Occipital lobe (tissue), 2 donors: ENCODE results near the gene RASA4B. TPM values are rescaled to one million over a fixed set of nuclear protein-coding genes. Genes with fewer than 3 reads are reported as not detected.
"Not testable (repeated sequence)": the region's sequence is repeated elsewhere in the genome, so short reads cannot be mapped to it uniquely, and the experiment has no call there.

Experiments
- DNase-seq: peaks from one replicate; lab custom pipeline; 2025; lab: John Stamatoyannopoulos, UW
- total RNA-seq: library from RNA; depleted of rRNA; stranded (reverse); fragments of >200 nt; gene quantifications from one replicate; pipeline ENCODE4 v1.2.3, GENCODE V29; 2014

RASA4B gene
- total RNA-seq = 12.8 TPM

DNA sequence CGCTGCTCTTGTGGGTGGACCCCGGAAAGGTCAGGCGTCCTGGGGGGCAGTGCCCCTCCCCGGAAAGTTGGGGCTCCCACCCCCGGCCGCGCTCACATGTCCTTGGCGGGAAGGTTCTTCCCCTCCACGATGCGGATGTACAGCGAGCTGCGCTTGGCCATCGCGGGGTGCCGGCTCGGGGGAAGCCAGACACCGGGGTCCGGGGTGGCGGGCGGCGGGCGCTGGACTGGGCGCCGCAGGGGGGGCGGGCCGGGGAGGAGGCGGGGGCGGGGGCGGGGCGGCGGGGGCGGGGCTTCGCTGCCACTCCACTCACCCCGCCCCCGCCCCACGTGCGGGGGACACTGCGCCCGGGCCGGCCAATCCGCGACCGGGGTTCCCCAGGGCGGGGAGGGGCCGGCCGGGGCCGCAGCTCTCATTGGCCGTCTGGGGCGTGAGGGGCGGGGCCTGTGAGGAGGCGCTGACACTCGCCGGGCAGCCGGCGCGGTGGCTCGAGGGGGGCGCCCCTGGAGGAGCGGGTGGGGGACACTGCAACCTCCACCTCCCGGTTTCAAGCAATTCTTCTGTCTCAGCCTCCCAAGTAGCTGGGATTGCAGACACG lies at the start of gene RASA4B:
TSS of gene RASA4B (minus strand) at position 228 of the 598 bp plus-strand sequence. CDS start at position 161, 67 bp downstream.
- DNase-seq = not testable (repeated sequence)

DNA sequence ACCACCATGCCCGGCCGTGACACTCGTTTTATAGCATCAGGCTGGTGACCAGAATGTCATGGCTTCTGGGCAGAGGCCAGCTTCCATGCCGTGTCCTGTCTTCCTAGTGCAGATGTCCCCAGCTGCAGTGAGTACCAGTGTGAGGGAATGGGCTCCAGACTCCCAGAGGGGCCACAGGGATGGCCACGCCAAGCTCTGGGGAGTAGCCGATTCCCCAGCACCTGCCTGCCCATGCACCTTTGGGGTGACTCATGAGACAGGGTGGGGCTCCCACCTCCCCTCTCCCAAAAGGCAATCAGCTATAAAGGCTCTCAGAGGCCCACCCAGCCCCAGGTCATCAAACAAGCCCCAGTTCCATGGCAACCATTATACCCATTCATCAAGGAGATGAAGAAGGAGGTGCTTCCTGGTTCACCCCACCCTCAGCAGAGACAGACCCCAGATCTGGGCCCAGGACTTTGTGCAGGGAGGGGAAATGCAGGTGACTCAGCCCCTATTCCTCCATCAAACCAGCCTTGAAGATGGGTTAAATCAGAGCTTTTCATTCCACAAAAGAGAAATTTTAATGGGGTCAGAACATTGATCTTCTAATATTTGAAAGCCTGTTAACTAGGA lies 33.3 kb upstream of the RASA4B start, which contains the start of gene SPDYE2:
TSS of gene SPDYE2 (plus strand) at position 419 of the 615 bp plus-strand sequence. CDS start 2,030 bp downstream, outside the sequence.
- not testable (repeated sequence) for DNase-seq

DNA sequence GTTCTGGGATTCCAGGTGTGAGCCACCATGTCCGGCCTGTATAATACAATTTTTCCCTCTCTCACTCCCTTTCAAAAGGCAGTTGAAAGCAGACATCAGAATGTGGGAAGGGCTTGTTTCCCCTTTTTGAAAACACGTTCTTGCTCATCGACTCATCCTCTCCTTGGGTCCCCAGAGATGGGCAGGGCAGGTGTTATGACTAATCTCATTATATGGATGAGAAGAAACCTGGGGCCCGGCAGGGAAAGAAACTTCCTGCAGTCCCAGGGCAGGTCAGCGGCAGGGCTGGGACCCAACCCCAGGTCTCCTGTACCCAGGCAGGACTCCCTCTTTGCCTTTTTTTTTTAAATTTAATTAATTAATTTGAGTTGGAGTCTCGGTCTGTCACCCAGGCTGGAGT lies 28.8 kb upstream of the RASA4B start:
- not testable (repeated sequence) for DNase-seq

DNA sequence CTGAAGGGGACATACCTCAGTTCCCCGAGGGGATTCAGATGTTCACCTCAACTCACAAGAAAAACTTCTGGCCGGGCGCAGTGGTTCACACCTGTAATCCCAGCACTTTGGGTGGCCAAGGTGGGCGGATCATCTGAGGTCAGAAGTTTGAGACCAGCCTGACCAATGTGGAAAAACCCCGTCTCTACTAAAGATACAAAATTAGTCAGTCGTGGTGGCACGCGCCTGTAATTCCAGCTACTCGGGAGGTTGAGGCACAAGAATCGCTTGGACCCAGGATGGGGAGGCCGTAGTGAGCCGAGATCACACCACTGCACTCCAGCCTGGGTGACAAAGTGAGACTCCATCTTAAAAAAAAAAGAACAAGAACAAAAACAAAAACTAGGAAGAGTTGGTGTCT lies 27.7 kb upstream of the RASA4B start:
- not testable (repeated sequence) for DNase-seq

DNA sequence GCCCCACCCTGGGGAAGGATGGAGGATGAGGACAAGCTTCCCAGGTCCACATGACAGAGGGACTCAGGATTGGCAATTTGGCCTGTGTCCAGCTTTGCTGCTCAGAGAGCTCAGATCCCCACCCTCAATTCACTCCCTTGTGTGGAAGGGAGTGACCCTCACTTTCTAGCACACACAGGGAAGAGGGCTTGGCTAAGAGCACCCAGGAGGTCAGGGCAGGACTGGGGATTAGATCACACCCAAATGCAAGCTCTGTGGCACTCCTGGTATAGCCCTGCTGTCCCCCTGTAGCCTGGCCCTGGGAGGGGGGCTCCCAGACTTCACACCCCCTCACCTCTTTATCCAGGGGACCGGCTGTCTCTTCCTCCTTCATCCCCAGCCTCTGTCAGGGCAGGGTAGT lies 26.8 kb upstream of the RASA4B start:
- DNase-seq = not testable (repeated sequence)

DNA sequence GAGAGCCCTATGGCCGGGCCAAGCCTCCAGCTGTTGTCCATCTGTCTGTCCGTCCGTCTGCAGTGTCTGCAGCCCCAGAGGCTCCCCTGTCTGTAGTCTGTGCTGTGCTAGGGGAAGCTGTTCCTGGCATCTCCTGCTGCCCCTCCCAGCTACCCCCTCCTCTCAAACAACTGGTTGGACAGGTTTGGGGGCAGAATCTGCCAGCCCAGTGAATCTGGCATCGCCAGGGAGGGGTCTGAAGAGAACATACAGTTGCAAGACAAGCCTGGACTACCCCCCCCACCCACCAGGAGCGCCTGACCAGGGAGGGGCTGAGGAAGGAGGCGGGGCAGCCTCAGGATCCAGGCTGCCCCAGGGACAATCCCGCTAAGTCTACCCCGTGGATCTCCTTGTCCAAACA lies 26.0 kb upstream of the RASA4B start, which contains the start of gene UPK3BL2:
TSS of gene UPK3BL2 (minus strand) at position 101 of the 400 bp plus-strand sequence. CDS start at position 41, 60 bp downstream.
- not testable (repeated sequence) for DNase-seq

DNA sequence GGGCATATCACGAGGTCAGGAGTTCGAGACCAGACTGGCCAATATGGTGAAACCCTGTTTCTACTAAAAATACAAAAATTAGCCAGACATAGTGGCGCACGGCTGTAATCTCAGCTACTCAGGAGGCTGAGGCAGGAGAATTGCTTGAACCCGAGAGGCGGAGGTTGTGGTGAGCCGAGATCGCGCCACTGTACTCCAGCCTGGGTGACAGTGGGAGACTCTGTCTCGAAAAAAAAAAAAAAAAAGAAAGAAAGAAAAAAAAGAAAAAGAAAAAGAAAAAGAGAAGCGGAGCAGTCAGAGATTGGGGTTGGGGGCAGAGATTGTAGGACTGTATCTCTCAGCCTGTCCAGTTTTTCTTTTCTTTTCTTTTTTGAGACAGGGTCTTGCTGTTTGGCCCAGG lies 25.2 kb upstream of the RASA4B start:
- DNase-seq = not testable (repeated sequence)

DNA sequence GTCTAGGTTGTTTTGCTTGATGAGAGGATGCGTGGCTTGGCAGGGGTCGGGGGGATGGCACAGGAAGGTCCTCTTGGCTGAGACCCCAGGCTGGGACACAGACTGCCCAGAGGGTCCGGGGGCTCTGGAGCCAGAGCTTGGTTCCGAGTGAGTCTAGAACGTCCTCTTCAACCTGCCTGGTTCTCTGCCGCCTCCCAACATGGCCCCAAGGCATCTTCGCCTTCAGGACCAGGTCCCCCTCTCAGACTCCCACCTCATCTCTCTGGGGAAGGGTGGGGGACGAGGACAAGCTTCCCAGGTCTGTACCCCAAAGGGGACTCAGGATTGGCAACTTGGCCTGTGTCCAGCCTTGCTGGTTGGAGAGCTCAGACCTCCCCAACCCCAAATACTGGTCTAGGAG lies 24.5 kb upstream of the RASA4B start:
- DNase-seq = not testable (repeated sequence)

DNA sequence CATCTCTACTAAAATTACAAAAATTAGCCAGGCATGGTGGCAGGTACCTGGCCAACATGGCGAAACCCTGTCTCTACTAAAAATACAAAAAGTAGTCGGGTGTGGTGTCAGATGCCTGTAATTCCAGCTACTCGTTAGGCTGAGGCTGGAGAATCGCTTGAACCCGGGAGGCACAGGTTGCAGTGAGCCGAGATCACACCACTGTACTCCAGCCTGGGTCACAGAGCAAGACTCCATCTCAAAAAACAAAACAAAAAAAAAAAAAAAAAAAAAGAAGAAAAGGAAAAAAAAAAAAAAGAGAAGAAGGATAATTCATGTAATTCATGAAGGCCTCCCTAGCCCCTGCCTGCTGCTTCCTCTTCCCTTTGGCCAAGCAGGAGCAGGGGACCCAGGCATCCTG lies 23.0 kb upstream of the RASA4B start:
- DNase-seq = not testable (repeated sequence)

DNA sequence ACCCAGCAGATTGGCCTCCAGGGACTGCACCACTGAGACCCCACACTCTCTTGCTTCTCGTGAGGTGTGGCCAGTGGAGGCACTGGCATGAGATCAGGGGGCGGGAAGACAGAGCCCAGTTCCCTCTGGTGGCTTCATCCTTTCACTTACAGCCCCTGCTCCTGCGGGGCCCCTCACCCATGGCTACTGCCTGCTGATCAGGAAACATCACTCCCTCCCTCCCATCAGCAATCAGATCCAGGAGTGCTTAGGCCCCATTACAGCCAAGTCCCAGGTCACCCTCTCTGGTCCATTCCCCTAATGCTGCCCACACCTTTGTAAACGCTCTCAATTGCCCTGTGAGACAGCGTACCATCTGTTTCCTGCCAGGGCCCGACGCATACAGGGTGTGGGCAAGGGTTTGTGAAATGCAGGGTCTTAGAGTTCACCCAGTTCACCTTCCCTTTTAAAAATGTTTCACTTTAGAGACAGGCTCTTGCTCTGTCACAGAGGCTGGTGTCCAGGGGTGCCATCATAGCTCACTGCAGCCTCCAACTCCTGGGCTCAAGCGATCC lies 17.6 kb upstream of the RASA4B start:
- DNase-seq = not testable (repeated sequence)

DNA sequence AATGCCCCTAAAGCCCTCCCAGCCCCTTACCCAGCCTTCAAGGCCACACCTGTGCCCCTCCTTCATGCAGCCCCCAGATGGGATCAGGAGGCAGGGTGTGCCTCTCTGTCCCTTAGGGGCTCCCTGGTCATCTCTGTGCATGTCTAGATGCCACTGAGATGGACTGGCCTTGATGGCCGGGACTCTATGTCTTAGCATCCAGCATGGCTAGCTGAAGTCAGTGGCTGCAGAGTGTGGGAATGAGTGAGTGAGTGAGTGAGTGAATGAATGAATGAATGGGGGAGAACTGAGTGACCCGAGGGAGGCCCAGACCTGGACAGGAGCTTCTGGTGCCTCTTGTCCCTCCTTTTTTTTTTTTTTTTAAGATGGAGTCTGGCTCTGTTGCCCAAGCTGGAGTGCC lies 14.6 kb upstream of the RASA4B start:
- DNase-seq = not testable (repeated sequence)

DNA sequence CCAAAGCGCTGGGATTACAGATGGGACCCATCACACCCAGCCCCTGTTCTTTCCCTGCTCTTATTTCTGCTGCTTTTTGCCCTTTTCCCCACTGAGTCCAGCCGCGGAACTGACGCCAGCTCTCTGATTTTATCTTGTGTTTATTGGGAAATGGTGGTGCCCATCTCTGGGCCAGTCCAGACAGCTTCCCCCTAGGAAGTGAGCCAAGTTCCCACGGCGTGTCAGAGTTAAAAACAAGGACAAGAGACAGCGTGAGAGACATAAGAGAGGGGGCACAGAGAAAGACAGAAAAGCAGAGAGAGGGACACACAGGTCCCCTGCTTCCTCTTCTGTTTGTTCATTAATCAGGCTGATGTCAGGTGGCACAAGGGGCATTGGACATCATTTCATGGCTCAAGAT lies 14.0 kb upstream of the RASA4B start:
- DNase-seq = not testable (repeated sequence)

DNA sequence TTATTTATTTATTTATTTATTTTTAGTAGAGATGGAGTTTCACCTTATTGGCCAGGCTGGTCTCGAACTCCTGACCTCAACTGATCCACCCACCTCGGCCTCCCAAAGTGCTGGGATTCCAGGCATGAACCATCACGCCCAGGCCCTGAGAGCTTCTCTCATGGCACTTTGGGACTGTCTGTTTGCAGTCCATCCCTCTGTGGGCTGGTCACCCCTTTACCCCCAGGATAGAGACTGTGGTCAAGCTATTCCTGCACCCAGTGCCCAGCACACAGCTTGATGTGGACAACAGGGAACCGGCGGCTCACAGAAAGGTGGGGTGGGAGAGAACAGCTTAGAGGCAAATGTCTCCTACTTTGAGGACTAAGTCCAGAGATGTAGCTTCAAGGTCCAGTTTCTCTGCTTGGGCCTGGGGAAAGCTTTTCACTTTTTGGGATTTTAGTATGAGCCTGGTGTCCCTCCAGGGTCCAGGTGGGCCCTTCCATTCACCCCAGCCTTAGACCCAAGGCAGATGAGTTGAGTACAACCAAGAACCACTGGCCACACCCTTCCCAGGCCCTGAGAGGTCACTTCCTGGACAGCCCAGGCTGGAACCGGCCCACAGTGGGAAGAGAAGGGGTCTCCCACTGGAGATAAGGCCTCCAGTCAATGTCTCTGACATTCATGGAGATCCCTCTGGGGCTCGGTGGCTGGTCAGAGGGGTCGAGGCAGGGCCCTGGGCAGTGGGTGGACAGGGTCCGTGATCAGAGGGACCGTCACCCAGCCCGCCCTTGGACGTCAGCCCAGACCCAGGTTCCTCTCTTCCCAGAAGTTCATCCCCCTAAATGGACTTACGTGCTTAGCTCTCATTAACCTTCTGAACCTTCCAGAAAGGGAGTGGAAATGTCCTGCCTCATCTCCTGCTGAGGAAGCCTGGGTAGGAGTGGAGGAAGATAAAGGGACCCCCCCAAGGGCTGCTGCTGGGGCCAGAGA lies 10.5 kb upstream of the RASA4B start:
- DNase-seq = not testable (repeated sequence)

DNA sequence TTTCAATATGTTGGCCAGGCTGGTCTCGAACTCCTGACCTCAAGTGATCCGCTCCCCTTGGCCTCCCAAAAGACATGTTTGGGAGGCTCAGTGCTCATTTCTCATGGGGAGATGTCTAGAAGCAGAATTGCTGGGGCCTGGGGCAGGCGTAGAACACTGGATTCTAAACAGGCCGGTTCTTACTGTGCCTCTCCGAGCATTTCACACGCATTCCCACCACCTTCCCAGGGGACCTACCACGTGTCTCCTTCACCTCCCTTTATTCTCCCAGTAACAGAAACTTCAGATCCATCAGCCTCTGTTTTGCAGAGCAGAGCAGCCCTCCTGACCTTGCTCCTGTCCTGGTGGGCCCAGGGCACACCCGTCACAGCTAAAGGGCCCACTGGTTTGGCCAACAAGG lies 9.6 kb upstream of the RASA4B start:
- DNase-seq = not testable (repeated sequence)

DNA sequence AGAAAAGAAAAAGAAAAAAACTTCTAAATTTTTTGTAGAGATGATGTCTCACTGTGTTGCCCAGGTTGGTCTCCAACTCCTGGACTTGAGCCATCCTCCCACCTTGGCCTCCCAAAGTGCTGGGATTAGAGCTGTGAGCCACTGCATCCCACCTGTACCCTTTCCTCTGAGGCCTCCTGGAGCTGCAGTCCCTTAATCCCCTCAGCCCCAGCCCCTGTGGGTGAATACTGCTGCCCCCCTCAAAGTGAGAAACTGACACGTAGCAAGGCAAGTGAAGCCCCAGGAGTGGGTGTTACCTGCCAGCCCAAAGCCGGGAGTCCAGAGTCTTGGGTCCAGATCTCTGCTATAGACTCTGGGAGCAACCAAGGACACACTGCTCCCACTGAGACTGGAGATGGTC lies 7.2 kb upstream of the RASA4B start:
- not testable (repeated sequence) for DNase-seq

DNA sequence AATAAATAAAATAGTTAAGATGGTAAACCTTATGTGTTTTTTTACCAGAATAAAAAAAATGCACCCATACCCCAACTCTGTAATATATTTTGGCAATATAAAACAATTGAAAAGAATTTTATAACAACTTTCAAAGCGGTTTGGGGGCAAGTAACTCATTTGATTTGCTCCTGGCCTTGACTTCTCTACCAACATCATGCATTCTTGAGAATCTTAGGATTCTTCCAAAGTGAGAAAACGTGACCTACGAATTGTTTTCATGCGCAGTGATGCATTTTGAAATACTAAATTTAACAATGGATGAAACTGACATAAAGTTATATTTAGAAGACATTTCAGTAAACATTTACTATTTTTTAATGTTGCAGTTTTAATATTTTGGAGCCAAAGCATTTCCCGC lies 3.2 kb upstream of the RASA4B start:
- DNase-seq = not testable (repeated sequence)

DNA sequence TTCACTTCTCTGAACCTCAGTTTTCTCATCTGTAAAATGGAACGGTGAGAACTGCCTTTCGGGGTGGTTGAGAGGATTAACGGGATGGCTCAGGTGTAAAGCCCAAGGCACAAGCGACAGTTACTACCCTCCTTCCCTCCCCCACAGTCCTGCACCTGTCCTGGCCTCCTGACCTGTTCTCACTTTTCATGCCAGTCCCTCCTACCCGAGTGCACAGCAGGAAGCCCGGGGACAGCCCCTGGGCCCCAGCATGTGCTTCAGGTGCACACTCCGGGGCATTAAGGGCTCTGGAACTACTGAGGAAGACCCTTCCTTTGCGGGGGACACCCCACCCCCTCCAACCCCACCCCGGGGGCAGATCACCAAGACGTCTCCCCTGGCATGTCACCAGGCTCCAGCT lies 626 bp downstream of the RASA4B start:
- not testable (repeated sequence) for DNase-seq

DNA sequence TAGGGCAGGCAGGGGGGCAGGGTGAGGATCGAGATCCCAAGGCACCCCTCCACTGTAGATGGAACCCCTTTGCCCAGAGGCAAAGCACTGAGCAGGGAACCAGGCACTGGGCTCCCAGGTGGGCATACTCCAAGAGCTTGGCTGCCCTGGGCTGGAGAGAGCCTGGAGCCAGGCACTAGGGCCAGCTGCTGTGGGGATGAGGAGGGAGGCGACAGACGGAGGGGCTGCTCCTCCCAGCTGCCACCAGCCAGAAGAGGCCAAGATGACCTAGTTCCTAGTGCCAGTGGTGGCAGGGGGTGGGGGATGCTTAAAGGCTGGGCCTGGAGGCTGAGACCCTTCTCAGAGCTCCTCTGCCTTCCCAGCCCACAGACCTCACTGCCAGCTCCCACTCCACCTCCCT lies 1.7 kb downstream of the RASA4B start:
- not testable (repeated sequence) for DNase-seq

DNA sequence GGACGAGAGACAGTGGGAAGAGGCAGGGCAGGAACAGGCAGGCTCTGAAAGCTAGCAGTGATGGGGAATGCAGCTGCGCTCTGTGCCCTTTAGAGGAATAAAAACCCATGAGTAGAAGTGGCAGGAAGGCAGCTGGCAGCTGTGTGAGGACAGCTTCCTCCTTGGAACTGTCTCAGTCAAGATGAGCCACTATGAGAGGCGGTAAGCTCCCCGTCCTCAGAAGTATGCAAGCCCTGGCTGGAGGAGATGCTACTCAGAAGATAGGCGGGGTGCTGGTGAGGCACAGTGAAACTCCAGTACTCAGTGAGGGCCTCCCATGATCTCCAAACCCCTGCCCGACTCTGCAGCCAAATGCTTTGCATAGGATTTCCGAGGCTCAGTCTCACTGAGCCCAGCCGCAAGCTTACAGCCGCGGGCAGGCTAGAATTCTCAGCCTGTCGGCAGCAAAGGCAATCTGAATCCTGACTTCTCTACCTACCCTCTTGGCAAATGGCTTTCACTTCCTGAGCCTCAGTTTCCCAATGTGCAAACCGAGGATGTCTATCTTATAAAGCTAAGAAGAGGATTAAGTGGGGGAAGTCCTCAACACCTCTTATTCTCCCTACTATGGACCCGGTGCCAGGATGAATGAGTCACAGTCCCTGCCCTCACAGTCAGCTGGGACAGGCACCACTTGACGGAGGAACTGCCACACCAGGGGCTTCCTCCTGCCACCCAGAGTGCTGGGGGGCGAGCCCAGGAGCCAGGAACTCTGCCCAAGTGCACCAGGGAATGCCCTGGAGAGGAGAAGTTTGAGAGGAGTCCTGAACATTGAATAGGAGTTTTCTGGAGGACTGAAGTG lies 2.5 kb downstream of the RASA4B start:
- not testable (repeated sequence) for DNase-seq

DNA sequence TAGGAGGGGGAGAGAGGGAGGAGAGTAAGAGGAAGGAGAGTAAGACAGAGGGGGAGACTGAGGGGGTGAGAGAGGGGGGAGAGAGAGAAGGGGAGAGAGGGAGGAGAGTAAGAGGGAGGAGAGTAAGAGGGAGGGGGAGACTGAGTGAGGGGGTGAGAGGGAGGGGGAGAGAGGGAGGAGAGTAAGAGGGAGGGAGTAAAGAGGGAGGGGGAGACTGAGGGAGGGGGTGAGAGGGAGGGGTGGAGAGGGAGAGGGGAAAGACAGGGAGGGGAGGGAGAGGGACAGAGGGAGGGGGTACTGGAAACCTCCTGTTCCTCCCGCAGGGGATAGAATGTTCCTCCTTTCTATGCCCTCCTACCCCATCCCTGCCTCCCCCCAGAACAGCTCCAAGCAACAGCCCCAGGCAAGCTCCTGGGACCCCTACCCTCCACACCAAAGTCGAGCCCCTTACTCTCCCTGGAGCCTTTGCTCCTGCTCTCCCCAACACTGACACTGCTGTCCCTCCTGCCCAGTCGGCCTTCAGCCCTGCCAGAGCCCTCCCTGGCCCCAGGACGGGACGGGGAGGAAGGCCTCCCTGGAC lies 4.8 kb downstream of the RASA4B start:
- DNase-seq = not testable (repeated sequence)
